Posterior cingulate gyrus (tissue), 11 donors: ENCODE data around the gene CAMTA2.

Experiments used
- DNase-seq, 10 donors: peaks; one replicate each; pipeline versions ENCODE4 v3.0.0 to v3.0.0-alpha.2; 2020 to 2021; ENCODE audit warnings: mixed read lengths in 3 of 10
- intact Hi-C: fragments of 100-400 bp; cut with DNase I; formaldehyde crosslinking; loops from one replicate; pipeline ENCODE4 v1.15.1; 2023

The CAMTA2 gene

DNA sequence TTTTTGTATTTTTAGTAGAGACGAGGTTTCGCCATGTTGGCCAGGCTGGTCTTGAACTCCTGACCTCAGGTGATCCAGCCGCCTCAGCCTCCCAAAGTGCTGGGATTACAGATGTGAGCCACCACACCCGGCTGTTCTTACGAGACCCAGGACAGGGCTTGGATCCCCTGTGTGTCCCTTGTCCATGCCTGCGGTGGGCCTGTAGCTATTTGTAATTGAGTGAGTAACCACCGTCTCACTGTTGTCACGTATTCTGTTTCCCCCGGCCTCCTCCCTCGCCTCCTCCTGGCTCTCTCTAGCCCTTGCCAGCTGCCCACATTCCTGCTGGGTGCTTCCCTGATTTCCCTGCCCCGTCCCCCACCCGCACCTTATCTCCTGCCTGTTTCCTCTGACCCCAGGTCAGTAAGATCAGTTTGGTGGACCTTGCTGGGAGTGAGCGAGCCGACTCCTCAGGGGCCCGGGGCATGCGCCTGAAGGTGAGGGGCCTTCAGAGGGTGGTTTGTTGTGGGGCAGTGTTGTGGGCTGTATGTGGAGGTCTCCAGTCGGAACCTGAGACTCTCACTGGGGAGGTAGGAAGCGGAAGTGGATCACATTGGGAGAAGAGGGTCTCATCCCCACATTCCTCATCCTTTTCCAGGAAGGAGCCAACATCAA, 15.9 kb upstream of the CAMTA2 start:
- intact Hi-C loops: no loop called here
- peak in 1 of 10 donors; percentile 59 for DNase-seq

DNA sequence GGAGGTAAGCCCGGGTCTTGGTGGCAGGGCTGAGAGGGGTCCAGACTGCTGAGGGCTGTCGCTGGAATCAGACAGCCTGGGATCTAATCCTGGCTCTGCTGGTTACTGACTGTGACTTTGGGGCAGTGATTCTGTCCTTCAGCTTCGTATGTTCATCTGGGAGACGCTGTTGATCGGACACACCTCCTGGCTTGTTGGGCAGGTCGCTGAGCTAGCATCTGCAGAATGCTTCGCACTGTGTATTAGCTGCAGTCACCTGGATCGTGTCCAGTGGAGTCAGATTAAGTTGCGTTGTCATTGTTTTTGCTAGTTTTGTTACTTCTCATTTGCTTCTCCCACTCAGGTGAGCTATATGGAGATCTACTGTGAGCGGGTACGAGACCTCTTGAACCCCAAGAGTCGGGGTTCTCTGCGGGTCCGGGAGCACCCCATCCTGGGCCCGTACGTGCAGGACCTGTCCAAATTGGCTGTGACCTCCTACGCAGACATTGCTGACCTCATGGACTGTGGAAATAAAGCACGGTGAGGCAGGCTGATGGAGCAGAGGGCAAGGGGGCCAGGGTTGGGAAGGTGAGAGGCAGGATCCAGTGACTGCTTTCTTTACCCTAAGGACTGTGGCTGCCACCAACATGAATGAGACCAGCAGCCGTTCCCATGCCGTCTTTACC, 14.8 kb upstream of the CAMTA2 start:
- peak in 1 of 10 donors; percentile 65 for DNase-seq
- intact Hi-C loops: no loop called here

DNA sequence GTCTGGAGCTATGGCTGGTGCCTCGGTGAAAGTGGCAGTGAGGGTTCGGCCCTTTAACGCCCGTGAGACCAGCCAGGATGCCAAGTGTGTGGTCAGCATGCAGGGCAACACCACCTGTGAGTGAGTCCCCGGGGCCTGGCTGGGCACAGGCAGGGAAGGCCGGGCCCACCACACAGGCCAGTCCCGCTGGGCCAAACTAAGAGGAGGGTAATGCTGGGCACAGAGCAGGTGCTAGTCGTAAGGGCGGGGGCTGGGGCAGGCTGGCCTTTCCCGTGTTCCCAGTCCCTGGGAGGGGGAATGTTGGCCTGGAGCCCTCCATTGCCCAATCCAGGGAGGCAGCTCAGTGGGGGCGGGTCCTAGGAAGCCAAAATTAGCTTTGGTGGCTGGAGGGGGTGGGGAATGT, 12.8 kb upstream of the CAMTA2 start:
- peak in 1 of 10 donors; percentile 82 for DNase-seq
- intact Hi-C loops: no loop called here

DNA sequence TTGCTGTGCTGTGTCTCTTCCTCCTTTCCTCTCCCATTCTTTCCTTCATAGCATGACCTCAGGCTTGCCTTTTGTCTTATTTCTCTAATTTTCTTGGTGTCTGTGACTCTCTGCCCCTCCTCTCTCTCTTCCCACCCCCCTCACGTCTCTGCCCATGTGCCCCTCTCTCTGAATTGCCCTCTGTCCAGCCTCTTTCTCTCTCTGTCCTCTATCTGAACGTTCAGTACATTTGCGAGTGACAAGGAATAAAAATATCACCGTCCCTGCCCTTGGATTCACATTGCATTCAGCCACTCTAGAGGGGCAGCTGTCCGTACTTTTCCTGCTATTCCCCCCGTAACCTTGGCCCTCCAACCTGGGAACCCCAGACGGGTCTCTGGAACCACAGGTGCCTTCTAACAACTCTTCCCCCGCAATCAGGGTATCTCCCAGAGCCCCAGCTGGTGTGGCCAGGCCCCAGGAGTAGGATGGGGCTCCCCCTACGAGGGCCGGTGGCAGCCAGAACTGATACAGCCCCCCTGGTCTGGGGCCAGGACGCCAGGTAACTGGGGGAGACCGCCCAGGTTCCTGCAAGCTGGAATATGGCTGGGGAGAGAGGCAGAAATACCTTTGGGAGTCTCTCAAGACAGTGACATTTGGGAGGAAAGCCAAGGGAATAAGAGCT, 12.1 kb upstream of the CAMTA2 start:
- DNase-seq: no peak
- intact Hi-C loops: no loop called here

DNA sequence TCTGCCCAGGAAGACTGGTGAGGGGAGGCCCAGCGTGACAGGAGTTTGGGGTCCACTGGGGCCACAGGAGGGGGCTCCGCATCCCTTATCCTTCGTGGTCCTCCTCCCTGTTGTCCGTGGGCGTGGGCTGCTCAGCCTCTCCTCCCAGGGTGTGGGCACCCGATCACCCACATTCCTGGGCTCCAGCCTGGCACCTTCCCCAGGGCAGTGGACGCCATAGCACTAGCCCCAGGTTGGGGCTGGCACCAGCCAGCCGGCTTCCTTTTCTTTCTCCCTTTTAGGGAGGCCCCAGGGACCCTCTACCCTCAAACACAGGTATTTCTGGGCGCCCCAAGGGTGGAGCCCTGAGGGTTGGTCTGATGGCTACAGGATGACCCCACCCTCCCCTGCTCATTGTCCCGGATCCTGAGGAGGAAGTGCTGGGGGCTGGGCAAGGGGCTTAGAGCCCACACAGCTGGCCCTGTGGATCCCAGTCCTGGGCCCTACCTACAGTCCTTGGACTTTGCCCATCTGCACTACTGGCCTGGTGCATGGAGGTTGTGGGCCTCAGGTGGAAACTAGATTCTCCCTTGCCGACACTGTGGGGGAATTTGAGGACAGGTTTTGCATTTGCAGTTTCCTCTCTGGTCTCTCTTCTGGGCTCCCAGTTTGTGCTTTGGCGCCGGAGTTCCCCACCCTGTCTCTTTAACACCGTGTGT, 11.4 kb upstream of the CAMTA2 start:
- DNase-seq: no peak
- intact Hi-C loops: no loop called here

DNA sequence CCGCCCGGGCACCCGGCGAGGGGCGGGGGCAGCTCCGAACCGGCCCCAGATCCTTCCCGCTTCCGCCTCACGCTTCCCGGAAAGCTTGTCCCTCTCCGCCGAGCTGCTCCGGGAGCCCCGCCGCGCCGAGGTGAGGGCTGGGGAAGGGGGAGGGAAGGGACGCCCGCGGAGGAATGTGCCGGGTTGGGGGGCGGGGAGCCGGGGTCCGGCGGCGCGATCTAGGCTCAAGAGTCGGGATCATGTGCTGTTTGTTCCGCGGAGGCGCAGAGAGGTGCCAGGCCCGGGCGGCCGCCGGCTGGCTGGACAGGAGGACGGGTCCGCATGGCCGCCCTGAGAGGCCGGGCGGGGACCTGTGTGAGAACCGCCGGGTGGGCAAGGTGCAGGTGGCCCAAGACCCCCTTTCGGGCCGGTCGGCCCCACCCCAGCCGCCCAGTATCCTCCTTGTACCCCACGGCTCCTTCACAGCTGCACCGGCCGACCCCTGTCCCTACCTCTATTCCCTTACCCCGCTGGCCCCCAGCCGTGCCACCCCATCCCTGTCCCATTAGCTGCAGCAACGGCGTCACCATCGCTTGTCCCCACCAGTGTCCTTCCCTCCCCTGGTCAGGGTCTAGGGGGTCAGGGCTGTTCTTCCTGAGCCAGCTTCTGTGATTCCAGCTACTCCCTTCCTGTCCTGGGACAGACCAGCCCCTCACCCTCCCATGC, 10.7 kb upstream of the CAMTA2 start:
- peak in 3 of 10 donors; percentile 36 to 89 (median 86) for DNase-seq

DNA sequence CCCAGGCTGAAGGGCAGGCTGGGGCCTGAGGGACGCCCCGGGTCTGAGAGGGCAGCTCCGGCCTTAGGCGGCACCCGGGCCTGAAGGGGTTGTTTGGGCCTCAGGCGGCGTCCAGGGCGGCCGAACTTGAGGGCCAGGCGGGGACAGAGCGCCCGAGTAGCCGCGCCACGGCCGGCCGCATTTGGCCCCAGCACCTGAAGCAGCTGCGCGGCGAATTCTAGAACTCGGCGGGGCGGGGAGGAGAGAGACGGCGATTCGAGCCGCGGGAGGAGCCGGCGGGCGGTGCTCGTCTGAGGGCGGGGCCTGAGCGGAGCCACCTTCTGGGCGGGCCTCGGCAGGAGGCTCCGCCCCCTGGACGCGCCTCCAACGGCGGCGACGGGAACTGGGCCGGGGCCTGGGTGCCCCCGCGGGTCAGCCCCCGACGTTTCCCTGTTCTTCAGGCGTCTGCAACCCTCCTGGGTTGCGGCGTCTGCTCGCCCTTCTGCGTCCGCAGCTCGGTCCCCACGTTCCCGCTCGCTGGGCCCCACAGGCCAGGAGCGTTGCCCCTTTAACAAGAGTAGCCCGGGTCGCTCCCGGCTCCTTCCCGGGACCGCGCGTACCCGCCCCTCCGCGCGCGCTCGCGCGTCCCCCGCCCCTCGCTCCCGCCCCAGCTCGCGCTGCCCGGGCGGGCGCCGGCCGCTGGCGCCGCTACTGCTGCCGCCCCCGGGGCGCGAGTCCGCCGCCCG, 10.0 kb upstream of the CAMTA2 start, which contains the start of the genes INCA1 and KIF1C:
INCA1 (minus strand) TSS at position 221 of the 725 bp plus-strand sequence. CDS start 3,085 bp downstream, outside the sequence.
KIF1C (plus strand) TSS at position 649 of the 725 bp plus-strand sequence. CDS start 2,297 bp downstream, outside the sequence.
- DNase-seq: peak; percentile 87 to 99 (median 95)
- intact Hi-C loops: loop anchor here (1.0 kb wide), 1 partner anchor 30 kb away; the partner anchor contains the start of gene SPAG7

More for the DNA sequence above, 10.7 kb upstream of the CAMTA2 start:
- intact Hi-C loops: no loop called here

DNA sequence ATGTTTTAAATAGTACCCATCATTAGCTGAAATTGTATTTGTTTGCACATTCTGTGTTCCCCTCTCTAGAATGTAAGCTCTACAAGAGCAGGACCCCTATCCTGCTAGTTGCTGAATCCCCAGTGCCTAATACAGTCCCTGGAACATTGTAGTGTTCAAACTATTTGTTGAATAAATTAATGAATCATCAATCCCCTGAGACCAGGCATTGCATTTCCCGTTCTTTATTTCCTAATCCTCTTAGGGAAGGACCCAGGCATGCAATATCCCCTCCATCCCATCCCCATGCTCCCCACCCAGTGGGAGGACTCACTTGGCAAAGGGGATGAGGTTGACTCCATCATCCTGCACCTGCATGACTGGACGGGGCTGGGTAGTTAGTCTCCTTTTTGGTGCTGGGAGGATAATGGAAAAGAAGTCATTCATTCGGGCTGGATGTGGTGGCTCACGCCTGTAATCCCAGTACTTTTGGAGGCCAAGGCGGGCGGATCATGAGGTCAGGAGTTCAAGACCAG, 6.7 kb upstream of the CAMTA2 start:
- no peak for DNase-seq
- intact Hi-C loops: no loop called here

DNA sequence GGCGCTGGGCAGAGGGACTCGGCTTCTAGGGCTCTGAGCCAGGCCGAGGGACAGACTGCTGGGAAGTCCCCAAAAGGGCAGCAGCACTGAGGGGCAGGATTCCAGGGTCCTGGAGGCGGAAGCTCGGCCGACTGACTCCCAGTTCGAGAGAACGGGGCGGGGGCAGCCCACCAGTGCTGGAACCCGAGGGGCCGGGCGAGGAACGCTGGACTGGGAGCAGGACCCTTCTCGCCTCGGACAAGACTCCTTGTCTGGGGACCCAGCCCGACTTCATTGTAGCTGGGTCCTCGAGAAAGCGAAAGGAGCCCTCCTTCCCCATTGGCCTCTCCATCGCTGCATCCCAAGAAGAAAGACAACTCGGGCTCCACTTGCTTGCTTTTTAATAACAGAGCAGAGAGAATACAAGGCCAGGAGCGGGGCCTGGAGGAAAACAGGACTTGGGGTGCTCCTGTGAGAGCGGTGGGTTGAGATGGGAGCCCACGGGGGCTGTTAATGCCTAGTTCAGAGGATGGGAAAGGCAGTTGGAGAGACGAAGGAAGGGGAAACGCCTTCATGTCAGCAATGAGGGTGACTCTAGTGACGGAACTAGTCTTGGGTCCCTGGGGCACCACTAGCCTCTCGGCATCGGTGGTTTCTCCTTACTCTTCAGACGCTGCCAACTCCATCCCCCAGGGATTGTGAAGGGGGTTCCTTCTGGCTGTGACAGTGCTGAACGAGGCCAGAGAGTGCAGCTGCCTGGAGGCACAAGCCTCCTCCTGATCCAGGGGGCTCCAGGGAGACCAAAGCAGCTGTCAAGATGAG, 492 bp upstream of the CAMTA2 start:
- no peak for DNase-seq
- intact Hi-C loops: loop anchor here (5.0 kb wide), 1 partner anchor 41 kb away; the partner anchor contains the start of gene PFN1

DNA sequence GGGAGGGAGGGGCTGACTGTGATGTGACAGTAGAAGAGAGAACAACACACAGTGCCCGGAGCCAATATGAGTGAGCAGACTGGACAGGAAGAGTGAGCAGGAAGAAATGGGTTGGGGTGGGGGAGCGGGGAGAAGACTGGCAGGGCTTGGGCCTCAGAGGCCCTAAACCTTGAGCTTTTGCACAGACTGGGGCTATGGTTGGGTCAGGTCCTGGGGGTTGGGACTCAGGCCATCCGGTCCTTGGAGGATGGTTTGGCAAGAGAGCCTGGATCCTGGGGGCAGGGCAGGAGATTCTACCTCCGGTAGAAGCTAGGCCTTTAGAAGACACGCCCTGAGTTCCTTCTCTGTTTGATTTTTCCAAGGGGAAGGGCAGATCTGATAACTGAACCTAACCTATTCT, 1.1 kb downstream of the CAMTA2 start:
- DNase-seq: no peak
- intact Hi-C loops: loop anchor here (5.0 kb wide), 1 partner anchor 39 kb away; the partner anchor contains the start of gene PFN1

DNA sequence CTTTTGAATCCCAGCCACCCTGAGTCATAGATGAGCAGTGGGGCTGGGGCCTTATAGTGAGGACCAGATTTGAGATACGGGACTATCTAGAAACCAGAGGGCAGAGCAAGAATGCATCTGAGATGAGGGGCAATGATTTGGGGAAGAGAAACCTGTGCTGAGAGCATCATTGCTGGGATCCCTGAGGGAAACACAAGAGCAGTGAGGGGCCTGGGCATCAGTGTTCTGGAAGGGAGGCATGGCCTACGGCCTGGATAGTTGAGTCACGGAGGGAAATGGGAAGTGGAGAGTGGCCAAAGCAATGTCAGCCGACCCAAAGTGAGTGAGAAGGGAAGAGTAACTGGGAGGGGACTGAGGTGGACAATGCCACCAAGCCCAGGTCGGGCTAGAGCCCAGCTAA, 5.2 kb downstream of the CAMTA2 start:
- peak in 1 of 10 donors; percentile 5 for DNase-seq
- intact Hi-C loops: loop anchor here (5.0 kb wide), 1 partner anchor 80 kb away; no protein-coding TSS in a partner anchor

DNA sequence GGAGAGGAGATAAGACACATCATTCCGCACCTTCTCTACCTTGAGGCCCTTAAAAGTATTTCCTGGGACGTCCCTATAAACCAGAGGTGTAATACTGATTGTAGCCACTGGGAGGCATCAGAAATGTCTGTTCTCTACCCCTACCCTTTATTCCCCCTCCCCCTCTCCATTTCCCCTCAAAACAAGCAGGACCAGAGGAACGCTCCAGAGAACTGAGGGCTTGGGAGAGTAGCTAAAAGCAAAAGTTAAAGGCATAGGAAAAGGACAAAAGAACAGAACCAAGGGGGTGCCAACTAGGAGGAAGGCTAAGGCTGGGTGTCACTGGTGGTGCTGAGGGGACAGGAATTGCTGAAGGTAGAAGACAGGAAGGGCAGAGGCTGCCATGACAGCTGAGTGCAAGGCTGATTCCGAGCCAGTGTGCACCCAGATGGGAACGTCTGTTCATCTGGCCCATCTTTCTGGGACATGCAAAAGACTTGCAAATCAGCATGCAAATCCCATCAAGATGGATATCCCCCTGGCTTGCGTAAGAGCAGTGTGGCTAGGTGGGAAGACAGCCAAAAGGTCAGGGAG, 6.7 kb downstream of the CAMTA2 start:
- intact Hi-C loops: loop anchor here (5.0 kb wide), 1 partner anchor 82 kb away; no protein-coding TSS in a partner anchor
- peak in 1 of 10 donors; percentile 55 for DNase-seq

DNA sequence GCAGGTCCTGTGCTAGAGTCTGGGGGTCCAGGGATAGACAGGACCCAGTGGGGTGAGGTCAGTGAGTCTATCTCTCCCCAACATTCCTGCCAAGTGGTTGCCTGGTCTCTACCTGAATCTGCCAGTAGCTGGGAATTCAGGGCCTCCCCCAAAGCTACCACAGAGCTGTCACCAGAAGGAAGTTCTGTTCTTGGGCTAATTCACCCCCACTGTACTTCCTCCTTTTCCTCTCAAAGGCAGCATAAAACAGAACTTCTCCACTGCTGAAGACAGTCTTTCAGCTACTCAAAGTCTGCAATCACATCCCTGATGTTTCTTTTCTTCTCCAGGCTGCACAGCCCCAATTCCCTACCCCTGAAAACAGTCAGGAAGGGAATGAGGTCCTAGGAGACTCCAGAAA, 8.7 kb downstream of the CAMTA2 start:
- intact Hi-C loops: no loop called here
- DNase-seq: peak in 1 of 10 donors; percentile 2

DNA sequence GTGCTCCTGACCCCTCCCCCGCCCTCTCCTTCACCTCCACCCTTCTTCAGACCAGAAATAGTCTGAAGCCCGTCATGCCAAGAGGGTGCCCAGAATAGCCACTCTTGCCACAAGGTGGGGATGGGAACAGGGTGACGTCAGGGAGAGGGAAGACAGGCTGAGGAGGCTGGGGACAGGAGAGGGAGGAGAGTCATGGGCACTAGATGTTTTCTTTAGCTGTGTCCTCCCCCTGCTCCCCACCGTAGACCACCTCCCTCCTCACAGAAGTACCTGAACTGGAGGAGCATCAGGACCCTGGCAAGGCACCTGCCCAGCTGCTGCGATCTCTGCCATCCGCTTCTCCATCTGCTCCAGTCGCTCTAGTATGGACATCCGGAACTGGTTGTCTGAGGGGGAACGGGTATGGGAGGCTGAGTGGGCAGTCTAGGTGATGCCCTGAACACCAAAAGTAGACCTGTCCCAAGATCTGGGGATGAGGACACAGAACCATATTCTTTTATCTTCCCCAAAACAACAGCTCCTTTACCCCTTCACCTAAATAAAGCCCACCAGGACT, 13.3 kb downstream of the CAMTA2 start:
- intact Hi-C loops: no loop called here
- DNase-seq: peak in 1 of 10 donors; percentile 81

DNA sequence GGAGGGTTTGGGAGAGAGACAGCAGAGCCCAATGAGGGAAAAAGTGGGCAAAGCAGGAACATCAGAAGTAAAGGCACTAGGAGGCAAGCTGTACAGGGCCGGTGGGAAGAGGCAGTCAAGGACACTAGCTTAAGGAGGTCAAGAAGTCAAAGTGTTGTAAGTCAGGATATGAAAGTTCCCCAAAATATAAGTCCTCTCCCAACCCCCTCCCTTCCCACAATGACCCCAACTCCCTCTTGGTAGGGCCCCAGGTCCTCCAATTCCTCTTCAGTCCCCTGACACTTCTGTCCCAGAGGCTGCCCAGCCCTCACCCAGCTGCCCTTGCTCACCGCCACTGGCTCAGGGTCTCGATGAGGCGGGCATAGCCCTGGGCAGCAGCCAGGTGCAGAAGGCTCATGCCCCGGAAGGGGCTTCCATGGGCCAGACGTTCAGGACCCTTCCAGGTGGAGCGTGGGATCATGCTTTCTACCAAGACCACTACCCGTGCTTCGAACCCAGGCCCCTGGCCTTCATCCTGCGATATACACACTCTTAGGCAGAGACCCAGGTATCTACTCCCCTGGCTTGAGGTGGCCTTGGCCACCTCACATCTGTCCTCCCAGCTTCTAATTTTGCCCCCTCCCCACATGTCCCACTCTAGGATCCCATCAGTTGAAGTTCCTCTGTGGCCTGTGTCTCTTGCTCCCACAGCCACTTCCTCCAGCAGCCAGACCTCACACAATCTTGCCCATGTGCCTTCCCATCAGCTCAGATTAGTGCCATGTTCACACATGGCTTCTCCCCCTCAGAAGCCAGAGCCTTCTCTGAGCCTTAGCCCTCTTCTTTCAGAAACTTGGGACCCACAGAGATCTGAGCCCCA, 14.0 kb downstream of the CAMTA2 start:
- peak in 1 of 10 donors; percentile 62 for DNase-seq
- intact Hi-C loops: no loop called here

DNA sequence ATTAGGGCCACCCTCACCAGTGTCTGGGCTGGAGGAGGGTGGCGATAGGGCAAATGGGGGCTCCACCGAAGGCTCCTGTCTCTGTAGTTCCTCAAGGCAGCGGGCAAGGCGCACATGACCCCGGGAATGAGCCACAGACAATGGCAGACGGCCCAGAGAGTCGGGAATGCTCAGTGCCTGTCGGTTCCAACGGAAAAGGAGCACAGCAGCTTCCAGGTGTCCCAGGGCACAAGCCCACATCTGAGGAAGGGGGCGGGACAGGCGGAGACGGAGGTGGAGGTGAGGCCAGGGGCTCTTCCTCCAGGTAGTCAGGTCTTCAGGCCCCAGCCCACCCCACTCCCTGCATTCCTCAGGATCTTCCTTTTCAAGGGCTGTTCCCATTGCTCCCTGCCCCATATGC, 14.7 kb downstream of the CAMTA2 start:
- intact Hi-C loops: no loop called here
- DNase-seq: peak in 1 of 10 donors; percentile 65
